H9 (cell line): Measurements from ENCODE around the gene MBOAT2. TPM values are rescaled to one million over a fixed set of nuclear protein-coding genes. Genes with fewer than 3 reads are reported as not detected.

Source experiments
- DNase-seq: peaks from one replicate; pipeline ENCODE4 v3.0.0-alpha.2; 2017
- H2AFZ ChIP-seq: one replicate; pipeline ENCODE4 v1.6.1; 2013; ENCODE audit warnings: mild to moderate bottlenecking, low read length, control low read depth, moderate library complexity
- H2AK5ac ChIP-seq: 2 replicates; pipeline ENCODE4 v1.6.1; 2013; ENCODE audit warnings: low read length, control low read depth, mixed read lengths; ENCODE audit not compliant: insufficient read length
- H2BK120ac ChIP-seq: one replicate; pipeline ENCODE4 v1.6.1; 2013; ENCODE audit warnings: low read depth, mild to moderate bottlenecking, low read length, control low read depth, inconsistent platforms; ENCODE audit not compliant: poor library complexity, severe bottlenecking
- H2BK12ac ChIP-seq: 2 replicates; pipeline ENCODE4 v1.6.1; 2013; ENCODE audit warnings: low read length, control low read depth, mixed read lengths, low read depth; ENCODE audit not compliant: insufficient read length
- H2BK15ac ChIP-seq: 2 replicates; pipeline ENCODE4 v1.6.1; 2013; ENCODE audit warnings: low read depth, low read length, control low read depth
- H2BK20ac ChIP-seq: one replicate; pipeline ENCODE4 v1.6.1; 2013; ENCODE audit warnings: low read depth, mild to moderate bottlenecking, low read length, control low read depth, inconsistent platforms; ENCODE audit not compliant: poor library complexity, severe bottlenecking
- H2BK5ac ChIP-seq: 2 replicates; pipeline ENCODE4 v1.6.1; 2013; ENCODE audit warnings: low read length, control low read depth, mixed read lengths; ENCODE audit not compliant: insufficient read length
- H3K14ac ChIP-seq: 2 replicates; pipeline ENCODE4 v1.6.1; 2013; ENCODE audit warnings: low read length, control low read depth; ENCODE audit not compliant: insufficient read depth
- H3K18ac ChIP-seq: 2 replicates; pipeline ENCODE4 v1.6.1; 2013; ENCODE audit warnings: low read depth, mild to moderate bottlenecking, mixed read lengths, low read length, control low read depth; ENCODE audit not compliant: insufficient read length
- H3K23ac ChIP-seq: 2 replicates; pipeline ENCODE4 v1.6.1; 2013; ENCODE audit warnings: low read length, control low read depth, mixed read lengths, low read depth; ENCODE audit not compliant: insufficient read length
- H3K23me2 ChIP-seq: 2 replicates; pipeline ENCODE4 v1.6.1; 2013; ENCODE audit warnings: low read depth, mild to moderate bottlenecking, mixed read lengths, low read length, control low read depth; ENCODE audit not compliant: insufficient read length, poor library complexity, severe bottlenecking
- H3K27ac ChIP-seq: 2 replicates; pipeline ENCODE4 v1.5.1; 2013; ENCODE audit warnings: low read length, control low read depth, mixed read lengths, low read depth; ENCODE audit not compliant: insufficient read length
- H3K27me3 ChIP-seq: 2 replicates; pipeline ENCODE4 v1.6.1; 2013; ENCODE audit warnings: low read length, control low read depth, inconsistent platforms; ENCODE audit not compliant: insufficient read depth
- H3K4ac ChIP-seq: 2 replicates; pipeline ENCODE4 v1.6.1; 2013; ENCODE audit warnings: low read depth, mild to moderate bottlenecking, control low read depth, inconsistent platforms, low read length, moderate library complexity
- H3K4me1 ChIP-seq: 2 replicates; pipeline ENCODE4 v1.6.1; 2013; ENCODE audit warnings: low read length, control low read depth, inconsistent platforms; ENCODE audit not compliant: insufficient read depth
- H3K4me2 ChIP-seq: 2 replicates; pipeline ENCODE4 v1.6.1; 2013; ENCODE audit warnings: low read length, control low read depth, mixed read lengths; ENCODE audit not compliant: insufficient read length, insufficient read depth
- H3K56ac ChIP-seq: 2 replicates; pipeline ENCODE4 v1.6.1; 2013; ENCODE audit warnings: low read depth, mild to moderate bottlenecking, mixed read lengths, low read length, control low read depth; ENCODE audit not compliant: insufficient read length
- H3K79me1 ChIP-seq: 2 replicates; pipeline ENCODE4 v1.6.1; 2013; ENCODE audit warnings: low read depth, mild to moderate bottlenecking, moderate library complexity, low read length, control low read depth, inconsistent platforms; ENCODE audit not compliant: insufficient read depth, poor library complexity, severe bottlenecking
- H3K79me2 ChIP-seq: 2 replicates; pipeline ENCODE4 v1.6.1; 2013; ENCODE audit warnings: low read length, control low read depth, inconsistent platforms; ENCODE audit not compliant: insufficient read depth
- H3K9ac ChIP-seq: 2 replicates; pipeline ENCODE4 v1.6.1; 2013; ENCODE audit warnings: low read length, control low read depth, mixed read lengths; ENCODE audit not compliant: insufficient read length; ENCODE audit errors: extremely low read depth
- H3K9me3 ChIP-seq: one replicate; pipeline ENCODE4 v1.6.1; 2013; ENCODE audit warnings: low read depth, low read length, inconsistent platforms; ENCODE audit not compliant: control insufficient read depth
- H3T11ph ChIP-seq: one replicate; pipeline ENCODE4 v1.6.1; 2013; ENCODE audit warnings: mild to moderate bottlenecking, low read length, control low read depth, inconsistent platforms
- H4K20me1 ChIP-seq: one replicate; pipeline ENCODE4 v1.6.1; 2013; ENCODE audit not compliant: control insufficient read depth, insufficient read length, insufficient read depth
- H4K5ac ChIP-seq: 2 replicates; pipeline ENCODE4 v1.6.1; 2013; ENCODE audit warnings: low read depth, mild to moderate bottlenecking, mixed read lengths, low read length, control low read depth; ENCODE audit not compliant: insufficient read length
- H4K8ac ChIP-seq: replicated peaks from 2 replicates; pipeline ENCODE4 v1.6.1; 2013; ENCODE audit warnings: low read length, control low read depth, mixed read lengths, low read depth; ENCODE audit not compliant: insufficient read length
- H4K91ac ChIP-seq: 2 replicates; pipeline ENCODE4 v1.6.1; 2013; ENCODE audit warnings: low read depth, mild to moderate bottlenecking, moderate library complexity, mixed read lengths, low read length, control low read depth; ENCODE audit not compliant: insufficient read length
- H3K27ac Mint-ChIP-seq, 3 experiments: 2 replicates in 2 of 3; 3 replicates in 1 of 3; pipeline ENCODE4 v1.8.0; 2020 to 2021; ENCODE audit warnings: mixed read lengths in 3 of 3, mild to moderate bottlenecking in 1 of 3, moderate library complexity in 1 of 3
- H3K27me3 Mint-ChIP-seq: 2 replicates; pipeline ENCODE4 v1.8.0; 2021; ENCODE audit warnings: low read depth, mild to moderate bottlenecking, moderate library complexity, mixed read lengths
- H3K36me3 Mint-ChIP-seq, 3 experiments: 2 replicates in 2 of 3; 3 replicates in 1 of 3; pipeline ENCODE4 v1.8.0; 2020 to 2021; ENCODE audit warnings: low read depth in 3 of 3, mixed read lengths in 3 of 3; ENCODE audit not compliant: insufficient read depth in 1 of 3
- H3K4me1 Mint-ChIP-seq, 2 experiments: 2 replicates each; pipeline ENCODE4 v1.8.0; 2020; ENCODE audit warnings: mixed read lengths in 2 of 2
- H3K4me3 Mint-ChIP-seq, 2 experiments: 2 replicates in 1 of 2; 3 replicates in 1 of 2; pipeline ENCODE4 v1.8.0; 2020 to 2021; ENCODE audit warnings: mild to moderate bottlenecking in 2 of 2, mixed read lengths in 2 of 2, moderate library complexity in 1 of 2
- H3K9me3 Mint-ChIP-seq, 2 experiments: 2 replicates in 1 of 2; 3 replicates in 1 of 2; pipeline ENCODE4 v1.8.0; 2020; ENCODE audit warnings: mild to moderate bottlenecking in 2 of 2, mixed read lengths in 2 of 2, moderate library complexity in 1 of 2
- CTCF ChIP-seq: fragments of 200-600 bp; sonication (generic); conservative IDR thresholded peaks from 3 replicates; pipeline ENCODE4 v1.8.0; 2021; ENCODE audit warnings: antibody characterized with exemption, mild to moderate bottlenecking
- WGBS: extraction: QIAGEN DNeasy Blood & Tissue Kit; methylation state at CpG from one replicate; pipeline ENCODE4 v1.1.7; 2013; ENCODE audit warnings: missing lambda C conversion rate, low lambda C conversion rate, mixed read lengths; ENCODE audit not compliant: insufficient read length; ENCODE audit errors: extremely low coverage; 5-methylcytosine and 5-hydroxymethylcytosine counted together
- total RNA-seq: library from RNA; stranded (reverse); gene quantifications from 2 replicates; pipeline ENCODE4 v1.2.1, GENCODE V29; 2021

Gene MBOAT2
- total RNA-seq, 1 experiment from 2014 or later = 20.2 TPM

GRCh38 chr2:9010866-9011265, 7.4 kb upstream of the MBOAT2 start:
- no peak overlapping the region for H2BK120ac ChIP-seq
- no peak overlapping the region for H4K8ac ChIP-seq
- no peak overlapping the region for H2BK12ac ChIP-seq
- no peak overlapping the region for H3T11ph ChIP-seq
- H3K4me1 ChIP-seq = no peaks in the 10 kb centered on the region
- H3K56ac ChIP-seq = no peak overlapping the region
- H2BK5ac ChIP-seq = no peak overlapping the region
- no peaks in the 10 kb centered on the region; a peak in 2 of 4 replicates for H3K4me1 Mint-ChIP-seq
- H3K23ac ChIP-seq = no peak overlapping the region
- H4K20me1 ChIP-seq = no peaks in the 10 kb centered on the region
- no peak overlapping the region for H2BK15ac ChIP-seq
- peaks cover 2% of the 10 kb centered on the region for H3K27me3 Mint-ChIP-seq
- WGBS = no CpG with 5 or more reads among the region's 1 CpG
- no peak overlapping the region for H2AK5ac ChIP-seq
- H3K4me3 Mint-ChIP-seq = no peak overlapping the region
- no peak overlapping the region for H3K18ac ChIP-seq
- H4K5ac ChIP-seq = no peak overlapping the region
- no peak overlapping the region for H3K4ac ChIP-seq
- no peak overlapping the region for H2AFZ ChIP-seq
- H3K79me1 ChIP-seq = no peaks in the 10 kb centered on the region
- H3K27ac Mint-ChIP-seq = no peak overlapping the region
- no peaks in the 10 kb centered on the region; a peak in 1 of 7 replicates for H3K36me3 Mint-ChIP-seq
- H4K91ac ChIP-seq = no peak overlapping the region
- no peaks in the 10 kb centered on the region for H3K9me3 Mint-ChIP-seq
- no peak for DNase-seq
- H3K9ac ChIP-seq = no peak overlapping the region
- H3K23me2 ChIP-seq = no peaks in the 10 kb centered on the region
- H3K4me2 ChIP-seq = no peak overlapping the region
- TF ChIP-seq CTCF = no peak
- H3K79me2 ChIP-seq = no peaks in the 10 kb centered on the region
- H3K27me3 ChIP-seq = no peaks in the 10 kb centered on the region
- no peaks in the 10 kb centered on the region for H3K9me3 ChIP-seq
- no peak overlapping the region for H3K27ac ChIP-seq
- H3K14ac ChIP-seq = no peak overlapping the region
- no peak overlapping the region for H2BK20ac ChIP-seq
